B cell (primary cell): Measurements from ENCODE around the gene EGFL7. TPM values are rescaled to one million over a fixed set of nuclear protein-coding genes. Genes with fewer than 3 reads are reported as not detected.

Experiments
- ATAC-seq: fragments of 200-7000 bp; cut with Tn5 transposase; one replicate; pipeline ENCODE4 v1.10.0; 2021; ENCODE audit warnings: low read depth, mild to moderate bottlenecking, moderate number of reproducible peaks, moderate library complexity
- CTCF ChIA-PET: fragments of 350-600 bp; sonication (Branson Sonifier 250); formaldehyde crosslinking; loops from one replicate; lab custom pipeline; 2021; ENCODE audit warnings: antibody characterized with exemption, inconsistent platforms; lab: Charles Lee
- POLR2A ChIA-PET: fragments of 350-600 bp; sonication (Branson Sonifier 250); formaldehyde crosslinking; loops from one replicate; lab custom pipeline; 2021; ENCODE audit warnings: antibody characterized with exemption; lab: Charles Lee
- DNase-seq: peaks from one replicate; pipeline ENCODE4 v3.0.0; 2013
- H2AFZ ChIP-seq: 2 replicates; pipeline ENCODE4 v1.6.1; 2012; ENCODE audit warnings: mild to moderate bottlenecking, low read depth, low read length; ENCODE audit not compliant: insufficient read depth, poor library complexity, severe bottlenecking
- H3K27ac ChIP-seq, 2 donors: 1 replicate in 1 of 2; 2 replicates in 1 of 2; pipeline ENCODE4 v1.5.1; 2012 to 2013; ENCODE audit warnings: low read length in 2 of 2, mild to moderate bottlenecking in 2 of 2, moderate library complexity in 1 of 2
- H3K27me3 ChIP-seq, 4 experiments: fragments of 200-600 bp in 1 of 4; sonication (generic) in 1 of 4; replicated peaks in 1 of 4; 1 replicate in 2 of 4; 2 replicates in 2 of 4; pipeline versions ENCODE4 v1.6.1 to v1.7.0; 2013 to 2016; ENCODE audit warnings: low read length in 3 of 4, mild to moderate bottlenecking in 2 of 4, mixed read lengths in 1 of 4, moderate library complexity in 1 of 4; ENCODE audit not compliant: insufficient read depth in 4 of 4, control insufficient read depth in 3 of 4; ENCODE audit errors: control extremely low read depth in 1 of 4
- H3K36me3 ChIP-seq, 2 experiments: replicated peaks in 1 of 2; 1 replicate in 1 of 2; 2 replicates in 1 of 2; pipeline versions ENCODE4 v1.6.1 to v1.7.1; 2013; ENCODE audit warnings: low read length in 1 of 2; ENCODE audit not compliant: insufficient read depth in 2 of 2, control insufficient read depth in 1 of 2; ENCODE audit errors: control extremely low read depth in 1 of 2, extremely low read depth in 1 of 2
- H3K4me1 ChIP-seq, 2 donors: fragments of 200-600 bp in 1 of 2; sonication (generic) in 1 of 2; 1 replicate in 1 of 2; 2 replicates in 1 of 2; pipeline versions ENCODE4 v1.5.1 to v1.6.1; 2013 to 2017; ENCODE audit warnings: low read length in 2 of 2; ENCODE audit not compliant: control insufficient read depth in 2 of 2, insufficient read depth in 2 of 2
- H3K4me2 ChIP-seq: replicated peaks from 2 replicates; pipeline ENCODE3; 2012; ENCODE audit warnings: mild to moderate bottlenecking, low read depth, low read length; ENCODE audit not compliant: poor library complexity, severe bottlenecking
- H3K4me3 ChIP-seq, 5 experiments: fragments of 200-600 bp in 1 of 5; sonication (generic) in 1 of 5; 1 replicate in 3 of 5; 2 replicates in 2 of 5; pipeline versions ENCODE4 v1.5.1 to v1.7.0; 2011 to 2016; ENCODE audit warnings: low read length in 4 of 5, mild to moderate bottlenecking in 4 of 5, low read depth in 2 of 5, control low read depth in 1 of 5, moderate library complexity in 1 of 5; ENCODE audit not compliant: insufficient read depth in 1 of 5; ENCODE audit errors: control extremely low read depth in 1 of 5, extremely low read depth in 1 of 5
- H3K79me2 ChIP-seq: fragments of 200-600 bp; sonication (generic); one replicate; pipeline ENCODE4 v1.6.0; 2016; ENCODE audit warnings: low read length; ENCODE audit not compliant: control insufficient read depth, insufficient read depth
- H3K9ac ChIP-seq: fragments of 200-600 bp; sonication (generic); 2 replicates; pipeline ENCODE4 v1.6.1; 2017; ENCODE audit warnings: mild to moderate bottlenecking, low read length, moderate library complexity
- H3K9me3 ChIP-seq, 3 donors: one replicate each; pipeline versions ENCODE4 v1.6.1 to v1.7.1; 2013; ENCODE audit warnings: low read length in 2 of 3; ENCODE audit not compliant: control insufficient read depth in 2 of 3, insufficient read depth in 1 of 3; ENCODE audit errors: control extremely low read depth in 1 of 3
- H4K20me1 ChIP-seq: 2 replicates; pipeline ENCODE4 v1.6.0; 2012; ENCODE audit warnings: mild to moderate bottlenecking, low read length; ENCODE audit not compliant: insufficient read depth, control insufficient read depth, poor library complexity, severe bottlenecking
- H3K27ac Mint-ChIP-seq: one replicate; pipeline ENCODE4 v1.8.0; 2021; ENCODE audit warnings: mixed read lengths
- H3K27me3 Mint-ChIP-seq: one replicate; pipeline ENCODE4 v1.8.0; 2021; ENCODE audit warnings: mixed read lengths
- H3K4me1 Mint-ChIP-seq: one replicate; pipeline ENCODE4 v1.8.0; 2021; ENCODE audit warnings: mixed read lengths
- H3K4me3 Mint-ChIP-seq: one replicate; pipeline ENCODE4 v1.8.0; 2021; ENCODE audit warnings: mixed read lengths
- H3K9me3 Mint-ChIP-seq: one replicate; pipeline ENCODE4 v1.8.0; 2022; ENCODE audit warnings: mixed read lengths; ENCODE audit not compliant: insufficient read depth
- CTCF ChIP-seq: fragments of 200-600 bp; IDR thresholded peaks from one replicate; pipeline ENCODE4 v1.8.0; 2022; ENCODE audit warnings: antibody characterized with exemption, mild to moderate bottlenecking
- EZH2 ChIP-seq: IDR thresholded peaks from 2 replicates; pipeline ENCODE4 v1.6.1; 2012; ENCODE audit warnings: borderline replicate concordance, low read depth, mild to moderate bottlenecking, moderate library complexity, low read length; ENCODE audit not compliant: insufficient read depth, poor library complexity, severe bottlenecking
- WGBS: methylation state at CpG from one replicate; pipeline ENCODE4 v1.1.5; 2013; ENCODE audit warnings: missing lambda C conversion rate; ENCODE audit not compliant: insufficient coverage; 5-methylcytosine and 5-hydroxymethylcytosine counted together
- intact Hi-C: fragments of 100-400 bp; cut with micrococcal nuclease; formaldehyde crosslinking; loops from one replicate; pipeline ENCODE4 v1.10.0; 2022
- polyA plus RNA-seq: library from polyadenylated mRNA; depleted of rRNA; stranded (reverse); fragments of >200 nt; gene quantifications from 2 replicates; pipeline ENCODE4 v1.2.3, GENCODE V29; 2012
- total RNA-seq, 2 donors: library from RNA; stranded (reverse); fragments of 120-200 nt in 1 of 2; gene quantifications; 1 replicate in 1 of 2; 2 replicates in 1 of 2; pipeline versions ENCODE4 v1.2.3 to v1.2.4, GENCODE V29; 2013 to 2022

Gene EGFL7
- total and polyA plus RNA-seq, 2 donors (not counting 1 experiment from before 2014, with no cell fraction given) = 0.34 TPM; not detected in 1

GRCh38 chr9:136667214-136667939, 4.7 kb downstream of the EGFL7 start:
- H3K9me3 Mint-ChIP-seq = no peaks in the 10 kb centered on the region
- TF ChIP-seq CTCF (no peak), EZH2 (no peak)
- H3K4me3 Mint-ChIP-seq = no peak overlapping the region
- H3K4me2 ChIP-seq = no peak overlapping the region
- peaks cover 10 to 16% of the 10 kb centered on the region in 2 donors for H3K4me1 ChIP-seq
- intact Hi-C loops = loop anchor here (10.0 kb wide), 1 partner anchor 47 kb away; the partner anchor contains the start of gene DIPK1B
- no peak overlapping the region for H3K4me3 ChIP-seq
- no peak overlapping the region for H3K27ac ChIP-seq
- no peaks in the 10 kb centered on the region for H3K79me2 ChIP-seq
- peaks cover 12% of the 10 kb centered on the region for H3K4me1 Mint-ChIP-seq
- ChIA-PET CTCF (no interaction called here), POLR2A (interaction anchor here (0.5 kb wide), 1 partner anchor 33 kb away, joined by 3 read pairs; no protein-coding TSS in a partner anchor)
- DNase-seq (no peak), ATAC-seq (no peak)
- peaks cover 0 to 11% (median 0%) of the 10 kb centered on the region in 3 donors for H3K9me3 ChIP-seq
- no peaks in the 10 kb centered on the region for H3K36me3 ChIP-seq
- H3K27ac Mint-ChIP-seq = no peak overlapping the region
- no peak overlapping the region for H2AFZ ChIP-seq
- H3K27me3 ChIP-seq = peaks cover 0 to 50% (median 24%) of the 10 kb centered on the region in 4 experiments
- H3K27me3 Mint-ChIP-seq = peaks cover 15% of the 10 kb centered on the region
- WGBS = 84% methylated on average over 21 of the region's 21 CpGs
- no peak overlapping the region for H3K9ac ChIP-seq
- peaks cover 6% of the 10 kb centered on the region for H4K20me1 ChIP-seq
